HG03432 (cell line): ENCODE data around the gene UHRF1.
"Not testable (repeated sequence)": the region's sequence is repeated elsewhere in the genome, so short reads cannot be mapped to it uniquely, and the experiment has no call there.

Experiments
- ATAC-seq: cut with Tn5 transposase; IDR thresholded peaks from one replicate; pipeline ENCODE4 v1.9.1; 2021; ENCODE audit warnings: mild to moderate bottlenecking, moderate library complexity; ENCODE audit not compliant: unreplicated experiment

The UHRF1 gene

GRCh38 chr19:4932711-4933110 lies 23.4 kb downstream of the UHRF1 start:
- ATAC-seq: no peak

GRCh38 chr19:4933528-4933927 lies 24.2 kb downstream of the UHRF1 start:
- ATAC-seq: no peak

GRCh38 chr19:4935444-4935843 lies 26.1 kb downstream of the UHRF1 start:
- no peak for ATAC-seq

GRCh38 chr19:4937060-4937459 lies 27.8 kb downstream of the UHRF1 start:
- no peak for ATAC-seq

- ATAC-seq: not testable (repeated sequence)
These were observed 29.2 kb downstream of the UHRF1 start for GRCh38 chr19:4938461-4938860.

- no peak for ATAC-seq
These were observed 30.2 kb downstream of the UHRF1 start for GRCh38 chr19:4939466-4939865.

GRCh38 chr19:4941638-4942169 lies 32.4 kb downstream of the UHRF1 start:
- ATAC-seq: not testable (repeated sequence)

GRCh38 chr19:4950650-4951049 lies 41.3 kb downstream of the UHRF1 start:
- not testable (repeated sequence) for ATAC-seq

- no peak for ATAC-seq
These were observed 42.4 kb downstream of the UHRF1 start for GRCh38 chr19:4951656-4952055.

- ATAC-seq: no peak
These were observed 43.6 kb downstream of the UHRF1 start for GRCh38 chr19:4952945-4953344.

GRCh38 chr19:4954320-4955149 lies 45.2 kb downstream of the UHRF1 start:
- ATAC-seq: not testable (repeated sequence)

- ATAC-seq: no peak
These were observed 46.0 kb downstream of the UHRF1 start for GRCh38 chr19:4955274-4955673.

- no peak for ATAC-seq
These were observed 48.7 kb downstream of the UHRF1 start for GRCh38 chr19:4957981-4958380.

GRCh38 chr19:4962085-4962619 lies 52.9 kb downstream of the UHRF1 start:
- ATAC-seq: no peak

- ATAC-seq: no peak
These were observed 55.8 kb downstream of the UHRF1 start for GRCh38 chr19:4965061-4965460.

- no peak for ATAC-seq
These were observed 57.3 kb downstream of the UHRF1 start for GRCh38 chr19:4966591-4966990.

GRCh38 chr19:4967738-4968461 lies 58.6 kb downstream of the UHRF1 start:
- no peak for ATAC-seq

GRCh38 chr19:4968462-4969291 lies 59.4 kb downstream of the UHRF1 start, which contains the start of gene KDM4B:
TSS of gene KDM4B (plus strand) at chr19:4969113. CDS start at chr19:5032891, 63,778 bp downstream.
- ATAC-seq: peak; percentile 89

- no peak for ATAC-seq
These were observed 60.0 kb downstream of the UHRF1 start for GRCh38 chr19:4969292-4969771.

GRCh38 chr19:4969772-4970531 lies 60.7 kb downstream of the UHRF1 start:
- no peak for ATAC-seq
